DOHH2 (cell line): ENCODE results near the gene CNTNAP2.

Source experiments
- H3F3A ChIP-seq: fragments of 200-600 bp; sonication (generic), shearing (Covaris generic); 2 replicates; pipeline ENCODE4 v1.6.0; 2016; ENCODE audit warnings: antibody characterized with exemption, mild to moderate bottlenecking; ENCODE audit not compliant: control insufficient read depth, insufficient read depth
- H3K27ac ChIP-seq: fragments of 200-600 bp; sonication (generic); 2 replicates; pipeline ENCODE4 v1.5.1; 2014; ENCODE audit warnings: low read depth, mild to moderate bottlenecking, low read length, moderate library complexity
- H3K27me3 ChIP-seq: fragments of 200-600 bp; sonication (generic); 2 replicates; pipeline ENCODE4 v1.6.1; 2014; ENCODE audit warnings: mild to moderate bottlenecking, low read length, mixed read lengths; ENCODE audit not compliant: control insufficient read depth
- H3K36me3 ChIP-seq: fragments of 200-600 bp; sonication (generic); 2 replicates; pipeline ENCODE4 v1.6.1; 2014; ENCODE audit warnings: mild to moderate bottlenecking, low read length, moderate library complexity, mixed read lengths; ENCODE audit not compliant: control insufficient read depth
- H3K4me1 ChIP-seq: fragments of 200-600 bp; sonication (generic); 2 replicates; pipeline ENCODE4 v1.6.1; 2014; ENCODE audit warnings: mild to moderate bottlenecking, low read length, mixed read lengths; ENCODE audit not compliant: control insufficient read depth
- H3K4me2 ChIP-seq: fragments of 200-600 bp; sonication (generic); 2 replicates; pipeline ENCODE4 v1.6.0; 2014; ENCODE audit warnings: mild to moderate bottlenecking, low read length, moderate library complexity
- H3K4me3 ChIP-seq: fragments of 200-600 bp; sonication (generic); 2 replicates; pipeline ENCODE4 v1.5.1; 2014; ENCODE audit warnings: mild to moderate bottlenecking, low read length, mixed read lengths
- H3K79me2 ChIP-seq: fragments of 200-600 bp; sonication (generic); 2 replicates; pipeline ENCODE4 v1.6.1; 2014; ENCODE audit warnings: mild to moderate bottlenecking, low read length, mixed read lengths; ENCODE audit not compliant: control insufficient read depth
- H3K9me2 ChIP-seq: fragments of 200-600 bp; sonication (generic); replicated peaks from 2 replicates; pipeline ENCODE4 v1.6.1; 2014; ENCODE audit warnings: mild to moderate bottlenecking, low read length, mixed read lengths; ENCODE audit not compliant: control insufficient read depth
- H3K9me3 ChIP-seq: fragments of 200-600 bp; sonication (generic); 2 replicates; pipeline ENCODE4 v1.6.1; 2014; ENCODE audit warnings: antibody characterized with exemption, low read length, mixed read lengths; ENCODE audit not compliant: control insufficient read depth, insufficient read depth
- H4K20me1 ChIP-seq: fragments of 200-600 bp; sonication (generic); 2 replicates; pipeline ENCODE4 v1.6.0; 2014; ENCODE audit warnings: low read depth, mild to moderate bottlenecking, antibody characterized with exemption, low read length, moderate library complexity; ENCODE audit not compliant: control insufficient read depth, insufficient read depth
- EZH2phosphoT487 ChIP-seq: fragments of 200-600 bp; sonication (generic); IDR thresholded peaks from 2 replicates; pipeline ENCODE4 v1.6.1; 2017; ENCODE audit warnings: borderline replicate concordance, mild to moderate bottlenecking, antibody characterized with exemption, low read length, moderate library complexity, mixed read lengths
- TF ChIP-seq, protein P1 (sequence below): fragments of 200-600 bp; sonication (generic); IDR thresholded peaks from one replicate; pipeline ENCODE4 v1.5.1; 2014; ENCODE audit warnings: antibody characterized with exemption, mild to moderate bottlenecking, low read depth, low read length; ENCODE audit not compliant: poor library complexity, severe bottlenecking

The CNTNAP2 gene

DNA sequence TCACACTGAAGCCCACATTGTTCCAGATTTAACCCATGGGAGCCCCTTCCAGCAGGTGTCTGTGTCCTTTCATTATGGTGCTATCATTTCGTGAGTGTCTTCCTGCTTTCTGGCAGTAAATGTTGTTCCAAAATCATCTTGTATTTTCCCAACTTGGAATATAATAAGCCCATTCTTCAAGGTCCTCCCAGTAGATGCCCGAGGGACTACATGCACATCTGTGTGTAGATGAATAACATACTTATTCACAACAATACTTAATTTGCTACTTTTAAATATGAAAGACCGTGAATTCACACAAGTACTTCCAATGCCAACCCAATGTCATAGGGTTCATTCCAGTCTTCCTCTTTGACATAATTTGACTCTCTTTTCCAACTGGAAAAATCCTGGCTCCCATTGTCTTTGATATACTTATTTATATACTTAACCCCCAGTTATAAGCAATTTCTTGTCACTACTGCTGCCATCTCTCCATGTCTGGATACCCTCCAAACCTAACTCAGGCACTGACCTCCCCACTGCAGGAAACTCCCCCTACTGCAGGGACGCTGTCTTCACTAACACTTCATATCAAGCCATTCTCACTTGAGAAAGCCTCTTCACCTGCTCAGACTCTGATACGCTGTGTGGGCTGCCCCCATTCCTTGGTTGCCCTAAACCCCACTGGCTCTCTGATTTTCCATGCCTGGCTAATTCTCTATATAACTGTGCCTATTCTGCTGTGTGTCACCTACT lies 1119.2 kb downstream of the CNTNAP2 start:
- Histone ChIP-seq H3F3A (no peaks in the 10 kb centered on the region), H3K9me3 (no peaks in the 10 kb centered on the region), H3K27me3 (no peaks in the 10 kb centered on the region), H3K9me2 (no peaks in the 10 kb centered on the region), H3K4me1 (no peaks in the 10 kb centered on the region), H3K36me3 (no peaks in the 10 kb centered on the region), H3K27ac (no peak overlapping the region), H3K4me2 (no peak overlapping the region), H3K79me2 (no peaks in the 10 kb centered on the region), H4K20me1 (no peaks in the 10 kb centered on the region), H3K4me3 (no peak overlapping the region)
- TF ChIP-seq, protein P1, sequence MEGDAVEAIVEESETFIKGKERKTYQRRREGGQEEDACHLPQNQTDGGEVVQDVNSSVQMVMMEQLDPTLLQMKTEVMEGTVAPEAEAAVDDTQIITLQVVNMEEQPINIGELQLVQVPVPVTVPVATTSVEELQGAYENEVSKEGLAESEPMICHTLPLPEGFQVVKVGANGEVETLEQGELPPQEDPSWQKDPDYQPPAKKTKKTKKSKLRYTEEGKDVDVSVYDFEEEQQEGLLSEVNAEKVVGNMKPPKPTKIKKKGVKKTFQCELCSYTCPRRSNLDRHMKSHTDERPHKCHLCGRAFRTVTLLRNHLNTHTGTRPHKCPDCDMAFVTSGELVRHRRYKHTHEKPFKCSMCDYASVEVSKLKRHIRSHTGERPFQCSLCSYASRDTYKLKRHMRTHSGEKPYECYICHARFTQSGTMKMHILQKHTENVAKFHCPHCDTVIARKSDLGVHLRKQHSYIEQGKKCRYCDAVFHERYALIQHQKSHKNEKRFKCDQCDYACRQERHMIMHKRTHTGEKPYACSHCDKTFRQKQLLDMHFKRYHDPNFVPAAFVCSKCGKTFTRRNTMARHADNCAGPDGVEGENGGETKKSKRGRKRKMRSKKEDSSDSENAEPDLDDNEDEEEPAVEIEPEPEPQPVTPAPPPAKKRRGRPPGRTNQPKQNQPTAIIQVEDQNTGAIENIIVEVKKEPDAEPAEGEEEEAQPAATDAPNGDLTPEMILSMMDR = no peak
- no peak for TF ChIP-seq EZH2phosphoT487

DNA sequence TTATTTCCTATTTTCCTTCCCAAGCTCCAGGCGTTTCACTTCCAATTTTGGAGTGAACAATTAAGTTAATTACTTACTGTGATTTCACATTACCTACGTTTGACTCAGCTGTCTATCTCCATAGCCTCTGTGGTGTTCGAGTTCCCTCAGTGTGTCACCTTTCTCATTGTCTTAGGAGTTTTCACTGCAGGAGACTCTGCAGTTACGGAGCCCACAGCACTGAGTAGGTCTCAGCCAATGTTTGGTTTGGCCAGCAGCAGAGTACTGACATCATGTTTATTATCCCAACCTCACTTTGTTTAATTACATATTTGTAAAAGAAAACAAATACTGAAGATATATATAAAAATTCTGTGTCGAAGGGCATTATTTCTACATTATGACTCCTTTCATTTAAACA lies 1123.9 kb downstream of the CNTNAP2 start:
- H3K4me2 ChIP-seq = no peak overlapping the region
- H3K9me3 ChIP-seq = no peaks in the 10 kb centered on the region
- H3K4me1 ChIP-seq = no peaks in the 10 kb centered on the region
- no peaks in the 10 kb centered on the region for H3K9me2 ChIP-seq
- no peaks in the 10 kb centered on the region for H3F3A ChIP-seq
- no peaks in the 10 kb centered on the region for H3K79me2 ChIP-seq
- H3K4me3 ChIP-seq = no peak overlapping the region
- no peaks in the 10 kb centered on the region for H4K20me1 ChIP-seq
- H3K27me3 ChIP-seq = no peaks in the 10 kb centered on the region
- H3K36me3 ChIP-seq = no peaks in the 10 kb centered on the region
- H3K27ac ChIP-seq = no peak overlapping the region
- TF ChIP-seq EZH2phosphoT487 = no peak
- TF ChIP-seq, protein P1 = no peak

DNA sequence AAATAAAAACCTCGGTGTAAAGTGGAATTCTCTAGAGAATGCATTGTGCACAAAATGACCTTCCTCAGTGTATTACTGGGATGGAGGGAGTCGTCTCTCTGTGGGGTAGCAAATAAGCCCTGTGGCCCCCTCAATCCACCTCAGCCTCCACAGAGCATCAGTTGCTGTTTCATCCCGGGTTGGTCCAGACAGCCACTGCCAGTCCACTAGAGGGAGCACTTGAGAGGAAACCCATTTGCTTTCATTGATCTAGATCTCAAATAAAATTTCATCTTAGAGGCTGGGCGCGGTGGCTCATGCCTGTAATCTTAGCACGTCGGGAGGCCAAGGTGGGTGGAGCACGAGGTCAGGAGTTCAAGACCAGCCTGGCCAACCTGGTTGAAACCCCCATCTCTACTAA lies 1128.7 kb downstream of the CNTNAP2 start:
- TF ChIP-seq, protein P1 = peak; percentile 95
- no peak for TF ChIP-seq EZH2phosphoT487
- Histone ChIP-seq H3K4me3 (no peak overlapping the region), H3K27me3 (no peaks in the 10 kb centered on the region), H3K79me2 (no peaks in the 10 kb centered on the region), H3F3A (no peaks in the 10 kb centered on the region), H3K9me3 (no peaks in the 10 kb centered on the region), H3K4me1 (no peaks in the 10 kb centered on the region), H3K27ac (no peak overlapping the region), H3K9me2 (no peaks in the 10 kb centered on the region), H3K36me3 (no peaks in the 10 kb centered on the region), H3K4me2 (no peak overlapping the region), H4K20me1 (no peaks in the 10 kb centered on the region)
